ENCODE results near the gene VCP.

Gene VCP

DNA sequence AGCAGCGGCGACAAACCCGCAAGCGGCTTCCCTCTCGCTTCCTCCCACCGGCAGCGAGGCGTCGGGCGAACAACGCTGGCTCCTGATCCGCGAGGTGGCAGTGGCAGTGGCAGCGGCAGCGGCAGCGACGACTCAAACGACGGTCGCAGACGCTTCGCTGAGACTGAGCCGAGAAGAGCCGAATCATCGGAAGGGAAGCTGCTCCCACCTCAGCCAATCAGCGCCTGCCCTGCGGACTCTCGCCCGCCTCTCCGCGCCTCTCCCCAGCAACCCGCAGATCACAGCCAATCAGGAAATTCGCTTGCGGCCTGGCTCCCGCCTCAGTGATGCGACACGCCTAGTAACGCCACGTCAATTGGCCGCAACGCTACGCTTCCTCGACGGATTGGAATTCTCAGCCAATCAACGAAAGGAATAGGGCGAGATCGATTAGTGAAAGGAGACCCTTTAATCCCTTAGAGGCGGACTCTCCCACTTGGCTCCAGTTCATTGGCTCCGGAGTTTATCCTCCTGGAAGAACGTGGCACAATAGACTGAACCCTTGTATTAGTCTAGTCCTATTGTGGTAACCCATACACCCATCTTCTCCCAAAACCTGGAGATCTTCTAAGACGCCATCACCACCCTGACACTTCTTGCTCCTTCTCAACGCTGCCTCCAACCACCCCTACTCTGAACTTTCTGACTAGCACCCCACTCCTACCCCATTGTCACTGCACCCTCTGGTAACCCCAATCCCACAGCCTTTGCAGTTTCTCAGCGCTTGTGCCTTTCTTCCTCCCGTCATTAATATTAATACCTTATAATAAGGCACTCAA lies at the start of gene VCP:
Gene VCP (minus strand): TSS at position 165 of the 818 bp plus-strand sequence. CDS start 272 bp downstream, outside the sequence.
- peak within 1 kb of the TSS; percentile 76 to 92 for H3K4me3 ChIP-seq (ENCODE audit: low read depth in 1 of 2, low read length in 2 of 2)
- H3K4me1 ChIP-seq (ENCODE audit: control insufficient read depth in 1 of 2, insufficient read depth in 2 of 2, low read length in 2 of 2), result peaks cover 34 to 38% of the 10 kb centered on the region in 2 donors
- H3K9ac ChIP-seq (ENCODE audit: low read depth in 1 of 2, low read length in 2 of 2), result peak within 1 kb of the TSS; percentile 93 to 95
- no peaks in the 10 kb centered on the region for H3K9me3 ChIP-seq (ENCODE audit: control insufficient read depth in 1 of 2, low read length in 2 of 2)
- peaks cover 10 to 33% of the 10 kb centered on the region in 2 donors for H3K36me3 ChIP-seq (ENCODE audit: control insufficient read depth in 1 of 2, insufficient read depth in 2 of 2, low read length in 2 of 2)
- peak within 1 kb of the TSS; percentile 100 for H3K27ac ChIP-seq (ENCODE audit: low read depth, low read length)
- no peaks in the 10 kb centered on the region for H3K27me3 ChIP-seq (ENCODE audit: control insufficient read depth in 1 of 2, insufficient read depth in 2 of 2, low read length in 2 of 2)

DNA sequence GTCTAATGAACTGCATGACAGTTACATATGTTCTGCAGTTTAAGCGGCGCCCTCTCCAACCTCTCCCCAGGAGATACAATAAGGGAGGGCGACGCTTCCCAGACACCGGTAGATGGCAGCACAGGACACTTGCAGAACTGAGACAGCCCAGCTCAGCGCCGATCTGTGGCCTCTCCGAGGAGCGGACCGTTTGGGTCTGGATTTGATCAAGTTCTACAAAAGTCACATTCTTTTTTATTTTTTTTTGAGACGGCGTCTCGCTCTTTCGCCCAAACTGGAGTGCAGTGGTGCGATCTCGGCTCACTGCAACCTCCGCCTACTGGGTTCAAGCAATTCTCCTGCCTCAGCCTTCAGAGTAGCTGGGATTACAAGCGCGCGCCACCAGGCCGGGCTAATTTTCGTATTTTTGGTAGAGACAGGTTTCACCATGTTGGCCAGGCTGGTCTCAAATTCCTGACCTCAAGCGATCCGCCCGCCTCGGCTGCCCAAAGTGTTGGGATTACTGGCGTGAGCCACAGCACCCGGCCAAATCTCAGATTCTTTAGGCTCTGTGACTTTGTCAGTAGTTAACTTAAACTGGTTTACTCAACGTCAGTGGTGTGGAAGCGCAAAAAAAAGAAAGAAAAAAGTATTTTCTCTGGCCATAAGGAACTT lies 44.6 kb upstream of the VCP start:
- Histone ChIP-seq H3K27ac (ENCODE audit: low read depth, low read length) (no peak overlapping the region), H3K4me3 (ENCODE audit: low read depth in 1 of 2, low read length in 2 of 2) (peak overlapping the region; percentile 90 to 94)

GRCh38 chr9:35116539-35116897 lies 44.1 kb upstream of the VCP start:
- Histone ChIP-seq H3K9ac (ENCODE audit: low read depth in 1 of 2, low read length in 2 of 2) (peak overlapping the region; percentile 61 to 73), H3K36me3 (ENCODE audit: control insufficient read depth in 1 of 2, insufficient read depth in 2 of 2, low read length in 2 of 2) (no peaks in the 10 kb centered on the region), H3K27ac (ENCODE audit: low read depth, low read length) (peak overlapping the region; percentile 81), H3K4me1 (ENCODE audit: control insufficient read depth in 1 of 2, insufficient read depth in 2 of 2, low read length in 2 of 2) (peaks cover 35 to 38% of the 10 kb centered on the region in 2 donors), H3K27me3 (ENCODE audit: control insufficient read depth in 1 of 2, insufficient read depth in 2 of 2, low read length in 2 of 2) (no peaks in the 10 kb centered on the region), H3K4me3 (ENCODE audit: low read depth in 1 of 2, low read length in 2 of 2) (peak overlapping the region; percentile 90 to 94), H3K9me3 (ENCODE audit: control insufficient read depth in 1 of 2, low read length in 2 of 2) (no peaks in the 10 kb centered on the region)

More for the DNA sequence above, 44.6 kb upstream of the VCP start:
- no peaks in the 10 kb centered on the region for H3K27me3 ChIP-seq (ENCODE audit: control insufficient read depth in 1 of 2, insufficient read depth in 2 of 2, low read length in 2 of 2)
- no peaks in the 10 kb centered on the region for H3K36me3 ChIP-seq (ENCODE audit: control insufficient read depth in 1 of 2, insufficient read depth in 2 of 2, low read length in 2 of 2)
- peak overlapping the region; percentile 61 to 73 for H3K9ac ChIP-seq (ENCODE audit: low read depth in 1 of 2, low read length in 2 of 2)
- H3K4me1 ChIP-seq (ENCODE audit: control insufficient read depth in 1 of 2, insufficient read depth in 2 of 2, low read length in 2 of 2), result peaks cover 30 to 34% of the 10 kb centered on the region in 2 donors
- no peaks in the 10 kb centered on the region for H3K9me3 ChIP-seq (ENCODE audit: control insufficient read depth in 1 of 2, low read length in 2 of 2)

DNA sequence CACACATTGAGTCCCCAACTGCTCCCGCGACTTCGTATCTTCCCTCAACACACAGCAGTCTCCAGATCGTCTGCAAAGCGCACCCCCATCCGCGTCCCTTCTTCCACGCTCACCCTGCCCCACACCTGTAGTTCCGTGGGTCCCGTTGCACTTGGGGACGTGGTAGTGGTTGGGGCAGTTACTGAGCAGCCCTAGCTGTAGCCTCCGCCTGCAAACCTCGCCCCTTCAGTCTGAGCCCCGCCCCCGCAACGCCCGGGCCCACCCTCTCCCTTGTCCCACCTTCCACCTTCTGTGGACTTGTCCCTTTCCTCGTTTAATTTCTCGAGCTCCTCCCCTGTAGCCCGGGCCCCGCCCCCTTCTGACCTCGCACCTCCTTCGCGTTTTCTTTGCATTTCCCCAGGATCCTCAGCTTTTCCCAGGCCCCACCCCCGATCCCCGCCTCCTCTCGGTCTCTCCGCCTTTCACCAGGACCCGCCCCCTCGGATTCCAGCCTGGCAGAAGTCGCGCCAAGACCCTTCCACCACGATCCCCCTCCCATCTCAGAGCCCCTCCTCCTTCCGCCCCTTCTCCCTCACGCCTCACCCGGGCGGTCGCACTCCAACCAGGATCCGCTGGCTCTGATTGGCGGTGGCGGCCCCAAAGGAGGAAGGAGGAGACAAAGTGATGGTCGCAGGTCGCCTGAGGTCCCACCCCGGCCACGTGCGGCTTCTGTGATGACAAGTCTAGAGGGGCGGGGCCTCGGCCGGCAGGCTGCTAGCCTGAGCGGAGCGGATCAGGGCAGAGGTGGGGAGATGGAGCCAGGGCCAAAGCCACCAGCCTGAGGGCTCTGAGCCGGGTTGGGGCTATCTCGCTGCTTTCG lies 43.5 kb upstream of the VCP start, which contains the start of gene ATOSB:
Gene ATOSB (minus strand): TSS at position 183 of the 859 bp plus-strand sequence. CDS start 7,588 bp downstream, outside the sequence.
- peak within 1 kb of the TSS; percentile 75 to 91 for H3K9ac ChIP-seq (ENCODE audit: low read depth in 1 of 2, low read length in 2 of 2)
- peak within 1 kb of the TSS; percentile 90 to 94 for H3K4me3 ChIP-seq (ENCODE audit: low read depth in 1 of 2, low read length in 2 of 2)

GRCh38 chr9:35114840-35115628 lies 42.6 kb upstream of the VCP start:
- H3K36me3 ChIP-seq (ENCODE audit: control insufficient read depth in 1 of 2, insufficient read depth in 2 of 2, low read length in 2 of 2), result no peaks in the 10 kb centered on the region
- no peaks in the 10 kb centered on the region for H3K9me3 ChIP-seq (ENCODE audit: control insufficient read depth in 1 of 2, low read length in 2 of 2)
- H3K4me3 ChIP-seq (ENCODE audit: low read depth in 1 of 2, low read length in 2 of 2), result peak overlapping the region; percentile 90 to 94
- H3K27ac ChIP-seq (ENCODE audit: low read depth, low read length), result peak overlapping the region; percentile 81
- no peaks in the 10 kb centered on the region for H3K27me3 ChIP-seq (ENCODE audit: control insufficient read depth in 1 of 2, insufficient read depth in 2 of 2, low read length in 2 of 2)
- H3K9ac ChIP-seq (ENCODE audit: low read depth in 1 of 2, low read length in 2 of 2), result peak overlapping the region; percentile 75 to 91
- H3K4me1 ChIP-seq (ENCODE audit: control insufficient read depth in 1 of 2, insufficient read depth in 2 of 2, low read length in 2 of 2), result peaks cover 46 to 48% of the 10 kb centered on the region in 2 donors

More for the DNA sequence above, 43.5 kb upstream of the VCP start, which contains the start of gene ATOSB:
- Histone ChIP-seq H3K4me1 (ENCODE audit: control insufficient read depth in 1 of 2, insufficient read depth in 2 of 2, low read length in 2 of 2) (peaks cover 37 to 39% of the 10 kb centered on the region in 2 donors), H3K27ac (ENCODE audit: low read depth, low read length) (peak within 1 kb of the TSS; percentile 81), H3K36me3 (ENCODE audit: control insufficient read depth in 1 of 2, insufficient read depth in 2 of 2, low read length in 2 of 2) (no peaks in the 10 kb centered on the region), H3K9me3 (ENCODE audit: control insufficient read depth in 1 of 2, low read length in 2 of 2) (no peaks in the 10 kb centered on the region), H3K27me3 (ENCODE audit: control insufficient read depth in 1 of 2, insufficient read depth in 2 of 2, low read length in 2 of 2) (no peaks in the 10 kb centered on the region)

GRCh38 chr9:35114113-35114839 lies 41.9 kb upstream of the VCP start:
- Histone ChIP-seq H3K27me3 (ENCODE audit: control insufficient read depth in 1 of 2, insufficient read depth in 2 of 2, low read length in 2 of 2) (no peaks in the 10 kb centered on the region), H3K9ac (ENCODE audit: low read depth in 1 of 2, low read length in 2 of 2) (peak overlapping the region; percentile 75 to 91), H3K4me1 (ENCODE audit: control insufficient read depth in 1 of 2, insufficient read depth in 2 of 2, low read length in 2 of 2) (peaks cover 47 to 51% of the 10 kb centered on the region in 2 donors), H3K36me3 (ENCODE audit: control insufficient read depth in 1 of 2, insufficient read depth in 2 of 2, low read length in 2 of 2) (no peaks in the 10 kb centered on the region), H3K4me3 (ENCODE audit: low read depth in 1 of 2, low read length in 2 of 2) (peak overlapping the region; percentile 90 to 94), H3K9me3 (ENCODE audit: control insufficient read depth in 1 of 2, low read length in 2 of 2) (no peaks in the 10 kb centered on the region), H3K27ac (ENCODE audit: low read depth, low read length) (peak overlapping the region; percentile 81)

DNA sequence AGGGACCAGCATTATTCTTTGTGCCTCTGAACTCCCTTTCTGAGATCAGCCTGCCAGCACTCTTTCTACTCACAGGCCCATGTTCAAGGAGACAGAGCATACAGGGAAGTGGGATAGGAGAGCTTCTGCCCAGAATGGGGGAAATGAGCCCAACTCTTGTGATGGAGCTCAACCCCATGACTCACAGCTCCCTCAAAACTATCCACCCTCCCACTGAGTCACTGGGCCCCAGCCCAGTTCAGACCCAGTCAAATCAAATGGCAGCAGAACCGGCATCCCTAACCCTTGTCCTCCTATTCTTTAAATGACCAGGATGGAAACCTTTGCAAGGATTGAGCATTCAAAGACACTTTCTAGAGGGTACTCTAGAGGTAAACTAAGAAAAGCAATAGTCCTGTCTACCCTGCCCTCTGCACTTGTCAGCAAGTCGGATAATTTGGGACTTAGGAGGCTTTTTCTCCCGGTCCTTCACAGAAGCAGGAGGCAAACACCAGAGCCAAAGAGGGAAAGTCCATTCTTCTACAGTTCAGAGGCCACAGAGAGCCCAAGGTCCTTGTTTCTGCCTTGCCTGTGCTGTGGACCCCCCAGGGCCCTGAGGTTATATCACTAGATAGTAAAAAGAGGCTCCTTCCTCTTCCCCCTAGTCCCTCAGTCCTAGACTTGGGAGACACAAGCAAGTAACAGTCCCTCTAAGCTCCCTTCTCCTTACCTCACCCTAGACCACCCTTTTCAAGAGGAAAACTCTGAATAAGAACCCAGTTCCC lies 40.0 kb upstream of the VCP start:
- H3K9me3 ChIP-seq (ENCODE audit: control insufficient read depth in 1 of 2, low read length in 2 of 2), result no peaks in the 10 kb centered on the region
- H3K4me3 ChIP-seq (ENCODE audit: low read depth in 1 of 2, low read length in 2 of 2), result peak overlapping the region; percentile 41 to 64
- peaks cover 47 to 51% of the 10 kb centered on the region in 2 donors for H3K4me1 ChIP-seq (ENCODE audit: control insufficient read depth in 1 of 2, insufficient read depth in 2 of 2, low read length in 2 of 2)
- no peaks in the 10 kb centered on the region for H3K27me3 ChIP-seq (ENCODE audit: control insufficient read depth in 1 of 2, insufficient read depth in 2 of 2, low read length in 2 of 2)
- peak overlapping the region; percentile 60 for H3K27ac ChIP-seq (ENCODE audit: low read depth, low read length)
- H3K9ac ChIP-seq (ENCODE audit: low read depth in 1 of 2, low read length in 2 of 2), result peak overlapping the region in 1 of 2 donors; percentile 62
- H3K36me3 ChIP-seq (ENCODE audit: control insufficient read depth in 1 of 2, insufficient read depth in 2 of 2, low read length in 2 of 2), result peaks cover 9 to 13% of the 10 kb centered on the region in 2 donors

DNA sequence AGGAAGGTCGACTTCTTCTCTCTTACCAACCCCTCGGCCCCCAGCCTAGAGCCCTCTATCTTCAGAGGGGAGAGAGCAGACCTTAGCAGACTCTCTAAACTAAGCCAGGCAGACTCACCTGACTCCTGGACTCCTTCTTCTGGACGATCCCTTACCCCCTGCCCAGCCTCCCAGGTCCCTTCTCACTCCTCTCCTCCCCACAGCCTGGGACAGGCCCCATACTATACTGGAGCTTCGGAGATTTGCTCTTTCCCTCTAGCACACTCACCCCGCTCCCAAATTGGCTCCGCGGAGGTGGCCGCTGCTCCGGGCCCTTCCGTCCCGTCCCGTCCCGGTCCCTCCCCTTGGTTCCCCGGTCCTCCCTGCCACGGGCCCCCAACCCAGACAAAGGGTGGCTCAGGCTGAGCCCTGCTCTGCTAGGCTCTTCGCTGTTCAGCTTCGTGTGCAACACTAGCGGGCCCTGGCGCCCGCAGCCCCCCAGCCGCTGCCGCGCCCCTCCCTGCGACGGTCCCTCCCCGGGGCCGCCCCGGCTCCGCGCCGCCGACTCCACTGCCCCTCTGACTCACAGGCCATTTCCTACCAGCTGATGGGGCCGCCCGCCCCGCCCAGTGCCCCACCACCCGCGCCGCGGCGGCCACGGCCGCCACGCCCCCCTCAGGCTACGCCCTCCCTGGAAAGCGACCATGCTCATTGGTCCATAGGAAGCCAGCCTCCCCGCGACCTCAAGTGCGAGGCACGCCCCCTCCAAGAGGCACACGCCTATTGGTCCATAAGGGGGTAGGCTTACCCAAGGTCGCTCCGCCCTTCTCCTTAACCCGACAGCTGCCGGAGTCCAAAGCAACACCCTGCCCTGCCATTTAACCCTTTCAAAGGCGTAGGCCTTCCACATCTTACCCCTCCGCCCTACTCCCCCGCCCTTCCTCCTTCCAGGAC lies 38.8 kb upstream of the VCP start:
- Histone ChIP-seq H3K9me3 (ENCODE audit: control insufficient read depth in 1 of 2, low read length in 2 of 2) (no peaks in the 10 kb centered on the region), H3K27ac (ENCODE audit: low read depth, low read length) (peak overlapping the region; percentile 71), H3K4me3 (ENCODE audit: low read depth in 1 of 2, low read length in 2 of 2) (peak overlapping the region; percentile 79 to 89), H3K36me3 (ENCODE audit: control insufficient read depth in 1 of 2, insufficient read depth in 2 of 2, low read length in 2 of 2) (peaks cover 13 to 24% of the 10 kb centered on the region in 2 donors), H3K9ac (ENCODE audit: low read depth in 1 of 2, low read length in 2 of 2) (peak overlapping the region; percentile 68 to 83), H3K27me3 (ENCODE audit: control insufficient read depth in 1 of 2, insufficient read depth in 2 of 2, low read length in 2 of 2) (no peaks in the 10 kb centered on the region), H3K4me1 (ENCODE audit: control insufficient read depth in 1 of 2, insufficient read depth in 2 of 2, low read length in 2 of 2) (peaks cover 42% of the 10 kb centered on the region in 2 donors)
